Measurements from ENCODE around the gene PPP1R2B. TPM values are rescaled to one million over a fixed set of nuclear protein-coding genes. Genes with fewer than 3 reads are reported as not detected.

The PPP1R2B gene
- total and polyA plus RNA-seq, 2 donors (not counting 1 experiment from before 2014, with no cell fraction given): 0.17 TPM; not detected in 1

DNA sequence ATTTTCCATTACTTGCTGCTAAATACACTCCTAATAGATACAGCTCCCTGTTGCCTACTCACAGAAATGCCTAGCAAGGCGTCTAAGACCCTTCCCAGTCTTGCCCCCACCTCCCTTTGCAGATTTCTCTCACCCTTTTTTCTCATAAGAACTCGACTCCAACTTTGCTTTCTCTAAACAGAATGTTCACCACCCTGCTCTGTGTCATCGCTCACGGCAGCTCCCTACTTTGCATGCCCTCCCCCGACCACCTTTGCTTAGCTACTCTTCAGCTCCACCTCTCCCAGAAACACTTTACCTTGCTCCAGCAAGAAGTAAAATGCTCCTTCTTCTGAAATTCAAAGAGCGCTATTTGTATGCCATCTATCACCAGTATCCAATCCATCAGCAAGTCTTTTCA, 15.2 kb upstream of the PPP1R2B start:
- Histone ChIP-seq H2AFZ (ENCODE audit: low read length) (no peak overlapping the region), H3K4me1 (ENCODE audit: control insufficient read depth, extremely low read depth, insufficient read depth, low read length) (no peaks in the 10 kb centered on the region), H3K4me2 (ENCODE audit: extremely low read depth, insufficient read depth, low read length) (no peak overlapping the region), H3K9ac (ENCODE audit: insufficient read depth, low read length) (no peak overlapping the region), H3K9me3 (ENCODE audit: control insufficient read depth, insufficient read depth, low read depth, low read length) (no peaks in the 10 kb centered on the region), H4K20me1 (ENCODE audit: control insufficient read depth, extremely low read depth, insufficient read depth, low read length) (no peaks in the 10 kb centered on the region), H3K4me3 (replicated peaks in 1 of 4; ENCODE audit: control extremely low read depth in 1 of 4, insufficient read depth in 1 of 4, low read depth in 3 of 4, low read length in 4 of 4) (no peak overlapping the region), H3K79me2 (ENCODE audit: control insufficient read depth, insufficient read depth, low read length) (no peaks in the 10 kb centered on the region), H3K27me3 (ENCODE audit: control insufficient read depth, insufficient read depth, low read length) (no peaks in the 10 kb centered on the region), H3K36me3 (ENCODE audit: control insufficient read depth, insufficient read depth, low read length) (no peaks in the 10 kb centered on the region), H3K27ac (ENCODE audit: insufficient read depth, low read length) (no peak overlapping the region)
- no peak for TF ChIP-seq EZH2 (IDR thresholded peaks at IDR 0.05; ENCODE audit: low read length, missing control alignments)
- TF ChIP-seq, protein P1, sequence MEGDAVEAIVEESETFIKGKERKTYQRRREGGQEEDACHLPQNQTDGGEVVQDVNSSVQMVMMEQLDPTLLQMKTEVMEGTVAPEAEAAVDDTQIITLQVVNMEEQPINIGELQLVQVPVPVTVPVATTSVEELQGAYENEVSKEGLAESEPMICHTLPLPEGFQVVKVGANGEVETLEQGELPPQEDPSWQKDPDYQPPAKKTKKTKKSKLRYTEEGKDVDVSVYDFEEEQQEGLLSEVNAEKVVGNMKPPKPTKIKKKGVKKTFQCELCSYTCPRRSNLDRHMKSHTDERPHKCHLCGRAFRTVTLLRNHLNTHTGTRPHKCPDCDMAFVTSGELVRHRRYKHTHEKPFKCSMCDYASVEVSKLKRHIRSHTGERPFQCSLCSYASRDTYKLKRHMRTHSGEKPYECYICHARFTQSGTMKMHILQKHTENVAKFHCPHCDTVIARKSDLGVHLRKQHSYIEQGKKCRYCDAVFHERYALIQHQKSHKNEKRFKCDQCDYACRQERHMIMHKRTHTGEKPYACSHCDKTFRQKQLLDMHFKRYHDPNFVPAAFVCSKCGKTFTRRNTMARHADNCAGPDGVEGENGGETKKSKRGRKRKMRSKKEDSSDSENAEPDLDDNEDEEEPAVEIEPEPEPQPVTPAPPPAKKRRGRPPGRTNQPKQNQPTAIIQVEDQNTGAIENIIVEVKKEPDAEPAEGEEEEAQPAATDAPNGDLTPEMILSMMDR (conservative IDR thresholded peaks at IDR 0.05 in 1 of 2, IDR thresholded peaks at IDR 0.05 in 1 of 2; ENCODE audit: low read depth in 1 of 2, low read length in 2 of 2): no peak
- no peak for DNase-seq (ENCODE audit: low read depth in 2 of 2)

DNA sequence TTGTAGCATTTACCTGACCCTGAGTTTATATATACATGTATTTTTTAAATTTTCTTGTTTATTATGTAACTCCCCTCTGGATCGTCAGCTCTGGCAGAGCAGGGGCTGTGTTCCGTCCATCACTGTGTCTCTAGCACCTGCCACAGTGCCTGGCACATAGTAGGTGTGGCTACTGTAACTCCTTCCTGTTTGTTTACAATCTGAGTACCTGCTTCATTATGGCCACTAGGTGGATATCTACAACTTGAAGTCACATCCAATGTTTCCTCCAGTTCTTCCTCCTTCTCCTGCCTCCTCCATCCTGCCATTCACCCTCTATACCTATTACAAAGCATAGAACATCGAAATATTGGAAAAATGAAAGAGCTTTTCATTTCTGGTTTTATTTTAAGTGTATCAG, 14.2 kb upstream of the PPP1R2B start:
- Histone ChIP-seq H3K36me3 (ENCODE audit: control insufficient read depth, insufficient read depth, low read length) (no peaks in the 10 kb centered on the region), H2AFZ (ENCODE audit: low read length) (no peak overlapping the region)

GRCh38 chr5:156836846-156837245, 13.2 kb upstream of the PPP1R2B start:
- DNase-seq (ENCODE audit: low read depth in 2 of 2): no peak

More for the DNA sequence above, 14.2 kb upstream of the PPP1R2B start:
- H3K4me2 ChIP-seq (ENCODE audit: extremely low read depth, insufficient read depth, low read length): no peak overlapping the region
- H3K4me3 ChIP-seq (replicated peaks in 1 of 4; ENCODE audit: control extremely low read depth in 1 of 4, insufficient read depth in 1 of 4, low read depth in 3 of 4, low read length in 4 of 4): no peak overlapping the region
- no peaks in the 10 kb centered on the region for H3K27me3 ChIP-seq (ENCODE audit: control insufficient read depth, insufficient read depth, low read length)
- no peaks in the 10 kb centered on the region for H3K4me1 ChIP-seq (ENCODE audit: control insufficient read depth, extremely low read depth, insufficient read depth, low read length)
- no peaks in the 10 kb centered on the region for H3K79me2 ChIP-seq (ENCODE audit: control insufficient read depth, insufficient read depth, low read length)
- TF ChIP-seq, protein P1 (conservative IDR thresholded peaks at IDR 0.05 in 1 of 2, IDR thresholded peaks at IDR 0.05 in 1 of 2; ENCODE audit: low read depth in 1 of 2, low read length in 2 of 2): no peak
- no peak for TF ChIP-seq EZH2 (IDR thresholded peaks at IDR 0.05; ENCODE audit: low read length, missing control alignments)
- no peak overlapping the region for H3K9ac ChIP-seq (ENCODE audit: insufficient read depth, low read length)
- no peak overlapping the region for H3K27ac ChIP-seq (ENCODE audit: insufficient read depth, low read length)
- H4K20me1 ChIP-seq (ENCODE audit: control insufficient read depth, extremely low read depth, insufficient read depth, low read length): no peaks in the 10 kb centered on the region
- no peaks in the 10 kb centered on the region for H3K9me3 ChIP-seq (ENCODE audit: control insufficient read depth, insufficient read depth, low read depth, low read length)
- no peak for DNase-seq (ENCODE audit: low read depth in 2 of 2)

More at GRCh38 chr5:156836846-156837245, 13.2 kb upstream of the PPP1R2B start:
- Histone ChIP-seq H3K36me3 (ENCODE audit: control insufficient read depth, insufficient read depth, low read length) (no peaks in the 10 kb centered on the region), H3K9me3 (ENCODE audit: control insufficient read depth, insufficient read depth, low read depth, low read length) (no peaks in the 10 kb centered on the region), H3K4me1 (ENCODE audit: control insufficient read depth, extremely low read depth, insufficient read depth, low read length) (no peaks in the 10 kb centered on the region), H3K4me2 (ENCODE audit: extremely low read depth, insufficient read depth, low read length) (no peak overlapping the region), H3K79me2 (ENCODE audit: control insufficient read depth, insufficient read depth, low read length) (no peaks in the 10 kb centered on the region), H3K27me3 (ENCODE audit: control insufficient read depth, insufficient read depth, low read length) (no peaks in the 10 kb centered on the region), H2AFZ (ENCODE audit: low read length) (no peak overlapping the region), H3K9ac (ENCODE audit: insufficient read depth, low read length) (no peak overlapping the region), H4K20me1 (ENCODE audit: control insufficient read depth, extremely low read depth, insufficient read depth, low read length) (no peaks in the 10 kb centered on the region), H3K4me3 (replicated peaks in 1 of 4; ENCODE audit: control extremely low read depth in 1 of 4, insufficient read depth in 1 of 4, low read depth in 3 of 4, low read length in 4 of 4) (no peak overlapping the region), H3K27ac (ENCODE audit: insufficient read depth, low read length) (no peak overlapping the region)
- TF ChIP-seq EZH2 (IDR thresholded peaks at IDR 0.05; ENCODE audit: low read length, missing control alignments): no peak
- TF ChIP-seq, protein P1 (conservative IDR thresholded peaks at IDR 0.05 in 1 of 2, IDR thresholded peaks at IDR 0.05 in 1 of 2; ENCODE audit: low read depth in 1 of 2, low read length in 2 of 2): no peak
